ENCODE data around the gene SULT1B1.
A peak's percentile ranks its signal among the peaks of the same experiment; 100 is the strongest.
"Not testable (repeated sequence)": the region's sequence is repeated elsewhere in the genome, so short reads cannot be mapped to it uniquely, and the experiment has no call there.

The SULT1B1 gene

DNA sequence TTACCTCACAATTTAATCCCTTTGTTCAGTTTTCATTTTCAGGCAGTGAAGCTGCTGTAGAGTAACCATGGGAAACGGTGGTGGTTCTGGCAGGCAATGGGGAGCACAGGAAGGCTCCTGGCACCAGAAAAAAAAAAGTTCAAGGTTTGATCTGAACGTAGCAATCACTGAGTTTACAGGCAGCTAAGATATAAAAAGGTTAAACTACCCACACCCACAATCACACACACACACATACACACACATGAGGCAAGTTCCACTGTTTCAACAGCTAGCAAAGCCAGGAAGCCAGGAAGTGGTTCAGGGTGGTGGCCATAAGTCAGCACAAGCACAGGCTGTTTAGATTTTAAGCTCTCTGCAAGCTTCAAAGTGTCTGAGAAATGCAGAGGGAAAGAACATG is at the start of gene SULT1B1:
Gene SULT1B1, minus strand, starts transcription at position 166 of the 400 bp plus-strand sequence. CDS start 5,403 bp downstream, outside the sequence.
- DNase-seq, result peak; percentile 67

DNA sequence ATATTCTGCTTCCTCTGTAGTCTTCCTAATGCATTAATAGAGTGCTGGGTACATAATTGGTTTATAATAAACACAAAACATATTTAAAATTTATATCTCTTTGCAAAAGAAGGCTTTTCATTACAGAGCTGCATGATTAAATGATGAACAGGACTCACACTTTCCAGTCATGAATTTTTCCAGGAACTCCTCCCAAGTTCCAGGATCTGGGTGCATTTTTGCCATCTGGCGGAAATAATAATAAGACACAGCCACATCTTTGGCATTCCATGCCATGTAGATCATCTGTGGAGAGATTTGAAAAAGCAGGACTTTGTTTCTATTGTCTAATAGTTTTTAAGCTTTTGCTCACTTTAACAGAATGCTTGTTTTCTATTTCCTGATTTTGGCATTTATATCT is 40.2 kb upstream of the SULT1B1 start:
- DNase-seq, result no peak

DNA sequence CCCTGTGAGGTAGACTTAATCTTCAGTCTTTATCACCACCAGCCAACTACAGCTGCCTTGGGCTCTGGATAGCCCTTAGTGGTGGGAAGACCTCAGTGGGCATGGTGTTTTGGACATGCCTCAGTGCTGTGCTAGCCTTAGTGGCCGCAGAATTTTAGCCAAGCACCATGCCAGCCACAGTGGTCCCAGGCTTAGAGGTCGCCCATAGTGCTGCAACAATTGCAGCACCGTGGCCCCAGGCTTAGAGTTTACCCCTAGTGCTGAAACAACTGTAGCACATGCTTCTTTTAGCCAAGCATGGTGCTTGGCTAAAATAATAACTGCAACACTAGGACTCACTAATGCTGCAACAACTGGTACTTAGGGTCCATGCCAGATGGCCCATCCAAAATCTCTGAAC is 38.9 kb upstream of the SULT1B1 start:
- no peak for DNase-seq

DNA sequence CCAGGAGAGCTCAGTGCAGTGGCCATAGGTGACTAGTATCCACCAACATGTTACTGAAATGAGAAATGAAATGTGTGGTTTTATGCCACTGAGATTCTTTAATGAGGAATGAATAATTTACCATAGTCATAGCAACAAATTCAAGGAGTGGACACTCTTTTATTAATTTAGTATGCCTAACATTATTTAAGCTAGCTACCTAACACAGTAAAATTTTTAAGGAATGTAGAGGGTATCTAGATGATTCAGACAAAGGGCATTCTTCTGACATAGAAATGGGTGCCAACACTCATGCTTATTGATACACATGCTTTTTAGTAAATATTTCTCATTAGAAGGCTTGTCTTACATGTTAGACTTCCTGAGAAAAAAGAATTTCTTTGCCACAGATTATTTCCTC is 33.3 kb upstream of the SULT1B1 start:
- no peak for DNase-seq

DNA sequence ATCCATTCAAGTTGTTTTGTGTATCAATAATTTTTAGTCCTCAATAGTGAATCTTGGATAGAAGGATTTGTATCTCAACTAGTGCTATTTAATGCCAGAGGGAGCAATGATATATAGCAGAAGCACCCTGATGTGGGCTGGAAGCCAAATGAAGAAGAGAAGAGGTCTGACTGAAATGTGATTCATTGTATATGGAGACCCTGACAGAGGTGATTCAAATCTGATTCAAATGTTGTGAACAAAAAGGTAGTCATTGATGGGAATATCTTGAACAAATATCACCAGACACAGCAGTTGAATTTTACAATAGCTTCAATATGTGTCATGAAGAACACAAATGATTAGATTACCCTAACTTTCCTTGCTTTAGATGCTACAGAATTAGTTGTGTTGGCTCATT is 27.5 kb upstream of the SULT1B1 start:
- DNase-seq, result no peak

DNA sequence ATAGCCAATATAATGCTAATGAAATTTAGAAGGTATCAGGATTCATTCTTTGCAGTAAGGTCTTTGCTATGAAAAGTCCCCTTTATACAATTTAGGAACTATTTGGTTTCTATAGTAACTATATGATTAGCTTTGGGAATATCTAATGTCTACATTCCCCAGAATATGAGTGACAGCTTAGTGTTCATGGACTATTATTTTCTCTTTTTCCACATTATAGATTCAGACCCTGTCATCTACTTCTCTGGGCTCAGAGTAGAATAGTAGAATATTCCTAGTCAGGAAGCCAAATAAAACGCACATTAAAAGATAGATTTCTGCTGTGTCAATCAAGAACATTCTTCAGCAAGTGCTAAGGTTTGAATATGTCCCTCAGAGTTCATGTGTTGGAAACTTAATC is 26.1 kb upstream of the SULT1B1 start:
- DNase-seq, result no peak

DNA sequence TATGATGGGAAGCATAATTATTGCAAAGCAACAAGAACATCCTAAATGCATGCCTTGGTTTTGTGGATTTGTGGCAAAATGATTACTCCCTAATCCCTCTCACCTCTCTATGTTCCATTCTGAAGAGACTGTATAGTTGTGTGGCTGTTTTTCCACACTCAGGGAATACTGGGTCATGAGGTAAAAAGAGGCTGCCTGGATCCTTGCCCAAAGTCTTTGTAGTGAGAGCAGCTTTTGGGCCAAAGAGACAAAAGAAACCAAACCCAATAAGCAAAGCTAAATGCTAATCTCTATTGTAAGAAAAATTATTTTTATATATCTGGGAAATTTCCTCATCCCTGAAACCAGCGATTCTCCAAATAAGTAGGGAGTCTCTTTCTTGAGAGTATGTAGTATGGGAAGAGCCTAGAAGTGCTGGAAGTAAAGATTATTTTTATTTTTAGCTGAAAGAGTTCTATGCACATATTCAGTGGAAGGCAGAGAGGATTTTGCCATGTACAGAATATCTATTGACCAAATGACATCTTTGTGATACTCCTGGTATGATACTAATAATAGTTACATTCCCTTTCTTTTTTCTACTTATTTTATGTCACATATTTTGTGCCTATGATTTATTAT is 24.9 kb upstream of the SULT1B1 start:
- no peak for DNase-seq

DNA sequence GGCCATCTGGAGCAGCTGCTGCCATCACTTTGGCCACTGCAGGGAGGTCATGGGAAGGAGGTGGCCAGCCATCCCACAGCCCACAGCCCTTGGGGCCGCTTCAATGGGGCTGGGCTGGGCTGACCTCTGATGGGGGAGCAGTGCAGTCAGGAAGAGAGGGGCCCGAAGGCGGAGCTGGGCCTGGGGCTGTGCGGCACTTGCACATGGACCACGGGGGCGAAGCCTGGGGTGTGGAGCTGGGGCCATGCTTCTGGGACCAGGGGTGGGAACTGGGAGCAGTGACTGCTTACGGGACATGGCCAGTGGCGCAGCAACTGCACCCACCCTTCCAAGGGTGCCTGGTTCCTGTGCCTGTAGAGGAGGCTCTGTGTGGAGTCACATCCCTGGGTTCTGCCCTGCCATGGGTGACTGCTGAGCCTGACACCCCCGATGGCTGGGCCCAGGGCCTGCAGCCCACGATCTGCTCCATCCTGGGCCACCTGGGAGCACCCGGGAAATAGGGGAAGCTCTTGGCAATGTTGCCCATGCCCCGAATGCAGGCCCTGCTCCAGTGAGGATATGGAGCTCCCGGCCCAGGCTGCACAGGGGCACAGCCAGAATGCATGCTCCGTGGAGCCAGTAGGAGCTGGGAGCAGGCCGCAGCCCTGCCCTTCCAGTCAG is 22.4 kb upstream of the SULT1B1 start:
- no peak for DNase-seq

DNA sequence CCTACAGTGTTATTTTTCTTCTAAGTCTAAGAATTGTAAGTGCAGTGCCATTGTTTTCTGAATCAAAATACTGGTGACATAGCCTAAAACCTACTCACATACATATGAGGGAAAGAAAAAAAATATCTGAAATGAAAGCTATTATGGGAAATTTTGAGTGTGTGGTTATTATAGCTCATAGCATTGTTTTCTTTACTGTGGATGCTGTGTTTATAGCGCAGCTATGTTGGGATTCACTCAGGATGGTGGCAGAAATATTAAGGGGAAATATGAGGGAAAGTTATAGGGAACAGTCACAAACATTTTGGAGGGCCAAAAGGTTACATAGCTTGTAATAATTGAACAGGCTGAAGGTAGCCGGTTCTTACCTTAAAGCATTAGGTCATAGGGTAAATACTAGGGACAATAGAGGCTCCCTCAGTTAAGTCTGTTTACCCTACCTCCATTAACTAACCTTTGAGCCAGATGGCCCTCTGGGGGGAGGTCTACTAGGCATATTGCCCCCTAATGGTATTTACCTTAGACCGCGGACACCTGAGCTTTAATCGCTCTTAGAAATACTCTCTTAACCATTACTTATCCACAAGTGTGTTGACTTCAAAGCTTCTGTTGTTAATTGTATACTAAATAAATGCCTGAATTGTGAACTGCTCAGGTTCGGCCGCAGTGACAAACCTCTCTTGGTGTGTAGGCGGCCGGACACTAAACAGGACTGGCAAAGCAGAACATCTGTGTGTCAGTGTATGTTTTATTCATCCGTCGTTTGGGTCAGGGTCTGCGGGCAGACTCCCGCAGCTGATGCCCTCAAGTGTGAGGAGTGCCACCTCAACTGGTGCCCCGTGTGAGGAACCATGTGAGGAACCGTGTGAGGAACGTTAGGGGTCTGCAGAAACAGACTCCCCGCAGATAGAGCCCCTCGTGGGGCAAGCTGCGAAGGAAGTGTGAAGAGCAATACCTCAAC is 21.3 kb upstream of the SULT1B1 start:
- no peak for DNase-seq

DNA sequence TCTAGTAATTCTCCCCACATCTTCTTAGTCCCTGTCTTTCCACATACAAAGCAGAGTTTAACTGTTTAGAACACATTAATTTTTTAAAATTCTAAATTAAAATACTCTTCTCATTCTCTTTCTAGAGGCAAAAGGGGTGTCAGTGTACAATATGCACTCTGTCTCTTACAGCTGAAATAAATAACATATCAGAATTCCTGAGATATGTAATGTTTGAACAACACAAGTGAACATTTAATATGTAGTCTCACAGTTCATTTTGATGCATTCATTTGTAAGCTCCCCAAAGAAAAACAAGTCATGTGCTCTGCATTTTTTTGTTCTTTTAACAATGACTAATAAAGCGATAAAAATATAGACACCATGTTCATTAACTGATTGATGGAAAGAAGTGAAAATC is 19.7 kb upstream of the SULT1B1 start:
- DNase-seq, result no peak

DNA sequence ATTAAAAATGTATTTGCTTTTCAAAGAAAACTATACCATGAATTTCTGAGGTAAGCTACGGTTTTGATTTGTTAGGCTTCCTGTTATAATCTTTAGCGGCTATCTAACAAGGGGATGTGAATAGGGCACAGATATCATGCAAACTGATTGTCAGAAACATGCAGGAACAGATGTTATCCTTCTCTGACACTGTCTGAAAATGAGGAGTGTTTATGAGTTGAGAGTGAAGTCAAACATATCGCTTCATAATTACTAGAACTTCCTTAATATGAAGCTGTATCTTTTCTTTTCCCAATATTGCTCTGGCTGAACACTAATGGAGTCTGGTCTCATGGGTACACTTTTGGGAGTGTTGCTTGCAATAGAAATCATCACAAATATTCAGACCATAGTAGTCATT is 16.3 kb upstream of the SULT1B1 start:
- no peak for DNase-seq

DNA sequence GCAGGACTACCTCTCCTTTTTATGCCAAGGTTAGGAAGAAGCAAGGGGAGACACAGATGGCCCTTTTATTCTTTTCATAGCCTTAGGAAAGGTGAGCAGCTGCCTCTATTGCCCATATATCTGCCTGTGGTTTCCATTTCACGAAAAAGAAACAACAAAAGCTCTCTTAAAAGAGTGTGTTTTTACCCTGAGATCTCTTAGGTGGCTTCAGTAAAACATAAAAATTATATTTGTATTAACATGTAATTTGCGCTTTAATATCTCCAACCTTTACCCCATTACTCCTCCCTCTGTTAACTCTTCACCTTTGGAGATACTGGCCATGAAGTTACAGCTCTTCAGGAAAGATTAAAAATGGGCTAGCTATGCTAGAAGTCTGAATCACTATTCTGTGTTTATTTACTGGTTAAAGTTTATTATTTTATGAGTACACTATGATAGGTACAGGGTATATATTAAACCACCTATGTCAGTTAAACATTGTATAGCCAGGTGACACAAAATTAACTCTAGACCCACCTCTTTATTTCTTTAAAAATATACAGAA is 15.0 kb upstream of the SULT1B1 start:
- no peak for DNase-seq

DNA sequence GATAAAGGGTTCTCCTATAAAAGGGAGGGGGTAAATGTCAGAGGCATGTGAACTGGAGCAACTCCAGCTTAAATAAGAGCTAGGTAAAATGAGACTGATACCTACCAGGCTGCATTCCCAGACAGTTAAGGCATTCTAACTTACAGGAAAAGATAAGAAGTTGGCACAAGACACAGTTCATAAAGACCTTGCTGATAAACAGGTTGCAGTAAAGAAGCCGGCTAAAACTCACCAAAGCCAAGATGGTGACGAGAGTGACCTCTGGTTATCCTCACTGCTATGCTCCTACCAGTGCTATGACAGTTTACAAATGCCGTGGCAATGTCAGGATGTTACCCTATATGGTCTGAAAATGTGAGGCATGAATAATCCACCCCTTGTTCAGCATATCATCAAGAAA is 13.1 kb upstream of the SULT1B1 start:
- DNase-seq, result no peak

DNA sequence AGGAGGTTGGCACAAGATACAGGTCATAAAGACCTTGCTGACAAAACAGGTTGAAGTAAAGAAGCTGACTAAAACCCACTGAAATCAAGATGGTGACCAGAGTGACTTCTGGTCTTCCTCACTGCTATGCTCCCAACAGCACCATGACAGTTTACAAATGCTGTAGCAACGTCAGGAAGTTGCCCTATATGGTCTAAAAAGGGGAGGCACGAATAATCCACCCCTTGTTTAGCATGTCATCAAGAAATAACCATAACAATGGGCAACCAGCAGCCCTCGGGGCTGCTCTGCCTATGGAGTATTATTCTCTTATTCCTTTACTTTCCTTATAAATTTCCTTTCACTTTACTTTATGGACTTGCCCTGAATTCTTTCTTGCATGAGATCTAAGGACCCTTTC is 8.1 kb upstream of the SULT1B1 start:
- DNase-seq, result not testable (repeated sequence)

DNA sequence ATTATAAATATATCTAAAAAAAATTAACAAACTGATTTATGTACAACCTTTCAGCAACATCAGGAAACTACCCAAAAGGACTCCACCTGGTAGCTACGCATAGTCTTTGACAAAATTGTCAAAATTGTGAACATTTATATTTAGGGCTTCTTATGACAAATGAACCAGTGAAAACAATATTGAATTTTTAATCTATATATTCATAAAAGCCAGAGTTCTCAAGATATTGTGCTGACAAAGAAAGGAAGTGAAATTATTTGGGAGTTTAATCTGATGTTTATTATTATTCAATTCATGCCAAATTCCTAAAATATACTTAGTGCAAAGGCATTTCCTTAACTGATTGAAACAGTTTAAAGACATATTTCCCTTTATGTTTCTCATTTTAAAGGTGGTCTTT is 5.3 kb upstream of the SULT1B1 start:
- DNase-seq, result no peak

DNA sequence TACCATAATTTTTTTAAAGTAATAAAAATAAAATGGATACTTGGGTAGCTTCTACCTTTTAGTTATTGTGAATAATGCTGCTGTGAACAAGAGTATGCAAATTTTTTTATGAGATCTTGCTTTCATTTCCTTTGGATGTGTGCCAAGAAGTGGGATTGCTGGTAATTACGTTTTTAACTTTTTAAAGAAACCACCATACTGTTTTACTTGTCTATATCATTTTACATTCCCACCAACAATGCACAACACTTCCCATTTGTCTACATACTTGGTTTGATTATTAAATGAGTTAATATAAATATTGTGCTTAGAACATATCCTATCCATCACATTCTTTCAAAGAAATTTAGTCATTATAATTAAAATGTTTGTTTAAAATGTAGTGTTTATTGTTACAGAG is 3.9 kb upstream of the SULT1B1 start:
- peak; percentile 23 for DNase-seq

DNA sequence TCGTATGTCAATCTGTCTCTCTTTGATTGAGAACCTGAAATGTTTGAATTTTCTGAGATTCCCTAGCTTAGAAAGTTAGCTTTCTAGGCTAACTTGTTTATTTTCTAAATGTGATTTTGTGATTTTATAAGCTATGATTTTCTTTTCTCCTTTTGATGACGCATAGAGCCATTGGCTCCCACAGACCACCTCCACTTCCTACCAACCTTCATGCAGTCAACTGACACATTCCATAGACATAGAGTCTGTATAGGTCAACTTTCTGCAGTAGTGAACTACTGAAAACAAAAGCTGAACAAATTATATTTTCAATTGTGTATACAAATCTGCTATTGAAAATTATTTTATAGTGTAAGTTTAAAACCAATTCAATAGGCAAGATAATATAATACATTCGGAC is 2.8 kb upstream of the SULT1B1 start:
- no peak for DNase-seq

DNA sequence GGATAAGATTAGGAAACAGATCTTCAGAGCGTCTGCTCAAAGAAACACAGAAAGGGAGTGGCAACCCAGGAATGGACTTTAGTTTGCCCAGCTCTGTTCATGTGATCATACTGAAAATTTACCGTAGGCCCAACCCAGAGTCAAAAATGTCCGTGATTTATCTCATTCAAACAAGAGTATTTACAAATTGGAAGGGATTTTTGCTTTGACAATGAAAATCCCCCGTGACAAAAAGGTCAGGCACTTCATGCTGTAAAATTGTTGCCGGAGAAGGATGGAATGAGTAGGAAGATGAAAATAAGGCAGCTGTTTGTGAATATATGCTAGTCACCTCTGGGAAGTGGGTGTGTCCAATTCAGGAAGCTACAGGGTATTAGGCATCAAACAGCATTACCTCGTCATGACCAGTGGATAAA is 1.2 kb downstream of the SULT1B1 start:
- no peak for DNase-seq

DNA sequence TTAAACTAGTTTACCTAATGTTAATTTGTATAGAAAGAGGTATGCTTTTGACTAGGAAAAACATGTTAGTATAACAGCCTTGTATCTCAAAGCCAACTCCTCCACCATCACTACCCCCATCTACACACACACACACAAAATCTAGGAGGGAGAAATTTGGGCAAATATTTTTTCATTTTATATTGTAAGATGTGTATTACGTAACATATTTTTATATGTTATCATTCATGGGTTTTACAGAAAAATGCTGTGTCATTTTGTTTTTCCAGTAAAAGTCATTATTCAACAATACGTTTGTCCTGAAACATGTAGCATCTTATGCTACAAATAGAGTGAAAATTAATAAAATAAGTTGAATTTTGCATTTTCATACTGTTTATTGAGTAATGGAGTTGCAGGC is 3.0 kb downstream of the SULT1B1 start:
- no peak for DNase-seq

DNA sequence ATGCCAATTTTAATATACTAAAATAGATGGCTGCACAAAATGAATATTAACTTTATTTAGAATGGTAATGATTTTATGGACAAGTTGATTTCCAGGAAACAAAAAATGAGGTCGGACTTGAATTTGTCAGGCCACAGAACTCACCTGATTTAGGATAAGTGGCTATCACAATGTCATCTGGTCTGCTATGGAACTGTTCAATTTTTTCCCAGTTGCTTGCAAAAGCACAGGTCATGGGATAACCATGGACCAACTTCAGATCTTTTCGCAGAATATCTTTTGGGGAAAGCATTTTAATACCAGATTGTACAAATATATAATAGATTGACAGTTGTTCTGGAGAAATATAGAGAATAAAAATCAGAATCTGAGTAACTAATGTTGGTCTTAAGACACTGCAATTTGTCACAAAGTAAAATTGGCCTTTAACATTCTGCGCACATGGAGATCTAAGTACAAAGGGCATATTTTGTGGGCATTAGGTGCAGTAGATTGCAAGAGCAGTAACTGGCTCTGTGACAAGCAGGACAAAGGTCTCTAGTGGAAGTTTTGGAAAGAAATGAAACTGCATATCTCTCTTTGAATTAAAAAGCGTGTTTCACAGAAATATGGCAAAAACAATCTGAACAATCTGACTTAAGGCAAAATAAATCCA is 5.4 kb downstream of the SULT1B1 start:
- no peak for DNase-seq

DNA sequence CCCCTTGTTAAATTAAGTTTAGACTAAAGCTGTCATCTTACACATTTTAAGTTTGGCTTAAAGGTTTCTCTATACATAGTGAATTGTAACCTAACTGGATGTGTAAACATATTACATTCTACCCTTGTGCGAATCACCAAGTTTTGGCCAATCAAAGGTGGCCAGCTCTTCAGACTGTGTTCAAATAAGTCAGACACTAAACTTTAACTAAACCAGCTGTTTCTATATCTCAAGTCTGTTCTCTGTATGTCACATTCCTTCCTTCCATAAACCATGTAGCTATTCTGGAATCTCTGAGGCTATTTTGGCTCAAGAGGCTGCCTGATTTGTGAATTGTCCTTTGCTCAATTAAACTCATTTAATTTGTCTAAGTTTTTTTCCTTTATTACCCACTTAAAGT is 6.7 kb downstream of the SULT1B1 start:
- DNase-seq, result no peak

DNA sequence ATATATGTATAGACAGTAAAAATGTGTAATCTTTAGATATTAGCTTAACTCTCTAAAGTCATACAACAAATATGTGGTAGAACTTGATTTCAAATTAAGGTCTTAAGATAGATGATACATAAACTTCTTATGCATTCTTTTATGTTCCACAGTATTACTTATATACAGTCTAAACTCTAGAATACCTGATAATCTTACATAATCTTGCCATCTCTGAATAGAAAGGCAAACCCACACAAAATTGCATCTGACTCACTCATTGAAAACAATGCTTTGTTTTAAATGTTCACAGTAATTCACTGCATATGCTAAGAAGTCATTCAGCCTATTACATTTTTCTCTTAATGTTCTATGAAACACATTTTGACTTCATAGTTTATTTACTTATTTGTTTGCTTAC is 10.1 kb downstream of the SULT1B1 start:
- no peak for DNase-seq

DNA sequence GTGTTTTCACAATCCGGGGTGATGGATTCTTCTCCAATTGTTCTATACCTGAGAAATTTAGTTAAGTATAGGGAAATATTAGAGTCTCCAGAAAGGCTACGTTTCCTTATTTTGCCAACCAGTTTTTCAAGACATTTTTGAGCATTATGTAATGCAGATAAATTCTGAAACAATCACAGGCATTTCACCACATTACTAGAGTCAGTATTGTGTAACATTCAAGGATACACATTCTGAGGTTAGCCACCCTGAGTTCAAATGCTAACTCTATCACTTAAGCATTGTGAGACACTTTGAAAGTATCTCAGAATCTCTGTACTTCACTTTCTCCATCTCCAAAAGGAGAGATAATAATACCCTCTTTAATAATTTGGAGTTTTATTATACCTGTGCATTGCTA is 10.6 kb downstream of the SULT1B1 start:
- DNase-seq, result no peak

Data from CD4-positive, alpha-beta T cell treated with Interleukin-12 subunit alpha and Interleukin-12 subunit beta, for 1 hour (primary cell).